Activated T-cell treated with anti-CD3 and anti-CD28 coated beads, Interleukin-2, amount 50 U/mL, for 1 hour (primary cell): ENCODE results near the gene PTPRQ.
"Not testable (repeated sequence)": the region's sequence is repeated elsewhere in the genome, so short reads cannot be mapped to it uniquely, and the experiment has no call there.

ENCODE experiments used
- DNase-seq: peaks from one replicate; pipeline ENCODE4 v3.0.0-alpha.2; 2020

PTPRQ gene

GRCh38 chr12:80443974-80444666 lies at the start of gene PTPRQ:
PTPRQ (plus strand) TSS chr12:80444235; CDS start chr12:80444346, 111 bp downstream.
- no peak for DNase-seq

GRCh38 chr12:80400571-80400991 lies 43.5 kb upstream of the PTPRQ start:
- no peak for DNase-seq

GRCh38 chr12:80401191-80401590 lies 42.8 kb upstream of the PTPRQ start:
- DNase-seq: no peak

- DNase-seq: no peak
Measured at GRCh38 chr12:80404629-80405028, 39.4 kb upstream of the PTPRQ start.

- no peak for DNase-seq
Measured at GRCh38 chr12:80406253-80406652, 37.8 kb upstream of the PTPRQ start.

GRCh38 chr12:80411787-80412186 lies 32.2 kb upstream of the PTPRQ start:
- no peak for DNase-seq

- no peak for DNase-seq
Measured at GRCh38 chr12:80412343-80412953, 31.6 kb upstream of the PTPRQ start.

GRCh38 chr12:80413462-80413861 lies 30.6 kb upstream of the PTPRQ start:
- no peak for DNase-seq

GRCh38 chr12:80415466-80415865 lies 28.6 kb upstream of the PTPRQ start:
- no peak for DNase-seq

- no peak for DNase-seq
Measured at GRCh38 chr12:80419644-80420043, 24.4 kb upstream of the PTPRQ start.

GRCh38 chr12:80420075-80420474 lies 24.0 kb upstream of the PTPRQ start:
- no peak for DNase-seq

GRCh38 chr12:80422550-80422949 lies 21.5 kb upstream of the PTPRQ start:
- no peak for DNase-seq

- DNase-seq: no peak
Measured at GRCh38 chr12:80432061-80432460, 12.0 kb upstream of the PTPRQ start.

- no peak for DNase-seq
Measured at GRCh38 chr12:80441921-80442320, 2.1 kb upstream of the PTPRQ start.

- no peak for DNase-seq
Measured at GRCh38 chr12:80442426-80443222, 1.4 kb upstream of the PTPRQ start.

GRCh38 chr12:80445083-80445793 lies 1.2 kb downstream of the PTPRQ start:
- no peak for DNase-seq

- no peak for DNase-seq
Measured at GRCh38 chr12:80456513-80456912, 12.5 kb downstream of the PTPRQ start.

GRCh38 chr12:80460972-80461371 lies 16.9 kb downstream of the PTPRQ start:
- DNase-seq: no peak

GRCh38 chr12:80461851-80462250 lies 17.8 kb downstream of the PTPRQ start:
- DNase-seq: not testable (repeated sequence)

- DNase-seq: no peak
Measured at GRCh38 chr12:80469681-80470080, 25.6 kb downstream of the PTPRQ start.

- DNase-seq: no peak
Measured at GRCh38 chr12:80470403-80470802, 26.4 kb downstream of the PTPRQ start.

- DNase-seq: no peak
Measured at GRCh38 chr12:80472236-80472635, 28.2 kb downstream of the PTPRQ start.

- DNase-seq: no peak
Measured at GRCh38 chr12:80472911-80473500, 29.0 kb downstream of the PTPRQ start.
